ENCODE results near the gene RBM11.

Gene RBM11

GRCh38 chr21:14270631-14271030 lies 54.7 kb downstream of the RBM11 start:
- DNase-seq (ENCODE audit: low read depth, low spot score), result no peak

GRCh38 chr21:14271053-14271452 lies 55.1 kb downstream of the RBM11 start:
- DNase-seq (ENCODE audit: low read depth, low spot score), result no peak

GRCh38 chr21:14271641-14272040 lies 55.7 kb downstream of the RBM11 start:
- no peak for DNase-seq (ENCODE audit: low read depth, low spot score)

GRCh38 chr21:14273736-14274538 lies 58.0 kb downstream of the RBM11 start:
- DNase-seq (ENCODE audit: low read depth, low spot score), result no peak

DNA sequence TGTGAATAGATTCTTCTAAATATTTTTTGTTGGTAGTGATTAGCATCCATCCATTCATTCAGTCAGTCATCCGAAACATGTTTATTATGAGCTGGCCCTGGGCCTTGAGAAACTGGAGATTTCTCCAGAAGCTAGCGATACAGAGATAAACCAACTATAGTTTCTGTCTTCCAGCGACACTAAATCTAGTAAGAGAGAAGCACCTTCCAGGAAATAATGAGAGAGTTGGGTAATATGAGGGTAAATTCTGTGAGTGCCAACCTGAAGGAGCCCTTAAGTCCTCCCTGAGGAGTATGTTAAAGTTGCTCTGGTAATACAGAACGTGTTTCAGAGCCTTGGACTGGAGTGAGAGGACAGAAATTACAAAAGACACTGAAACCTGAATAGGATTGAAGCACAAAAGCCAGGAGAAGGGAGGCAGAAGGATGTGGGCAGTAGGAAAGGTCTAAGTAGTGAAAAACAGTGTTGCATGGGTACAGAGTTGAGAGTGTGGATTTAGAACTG lies 59.8 kb downstream of the RBM11 start:
- DNase-seq (ENCODE audit: low read depth, low spot score), result no peak
